Inferior parietal cortex (tissue), 1 donor: ENCODE results near the gene B2M.
A peak's percentile ranks its signal among the peaks of the same experiment; 100 is the strongest.
"Not testable (repeated sequence)": the region's sequence is repeated elsewhere in the genome, so short reads cannot be mapped to it uniquely, and the experiment has no call there.

Experiments
- DNase-seq: peaks from one replicate; pipeline ENCODE4 v3.0.0-alpha.2; 2016; ENCODE audit errors: extremely low spot score

Gene B2M

DNA sequence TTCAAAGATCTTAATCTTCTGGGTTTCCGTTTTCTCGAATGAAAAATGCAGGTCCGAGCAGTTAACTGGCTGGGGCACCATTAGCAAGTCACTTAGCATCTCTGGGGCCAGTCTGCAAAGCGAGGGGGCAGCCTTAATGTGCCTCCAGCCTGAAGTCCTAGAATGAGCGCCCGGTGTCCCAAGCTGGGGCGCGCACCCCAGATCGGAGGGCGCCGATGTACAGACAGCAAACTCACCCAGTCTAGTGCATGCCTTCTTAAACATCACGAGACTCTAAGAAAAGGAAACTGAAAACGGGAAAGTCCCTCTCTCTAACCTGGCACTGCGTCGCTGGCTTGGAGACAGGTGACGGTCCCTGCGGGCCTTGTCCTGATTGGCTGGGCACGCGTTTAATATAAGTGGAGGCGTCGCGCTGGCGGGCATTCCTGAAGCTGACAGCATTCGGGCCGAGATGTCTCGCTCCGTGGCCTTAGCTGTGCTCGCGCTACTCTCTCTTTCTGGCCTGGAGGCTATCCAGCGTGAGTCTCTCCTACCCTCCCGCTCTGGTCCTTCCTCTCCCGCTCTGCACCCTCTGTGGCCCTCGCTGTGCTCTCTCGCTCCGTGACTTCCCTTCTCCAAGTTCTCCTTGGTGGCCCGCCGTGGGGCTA lies at the start of gene B2M, which contains the start of gene PATL2:
Gene B2M, plus strand, starts transcription at position 422 of the 647 bp plus-strand sequence. Its CDS starts 30 bp downstream, at position 452.
Gene PATL2, minus strand, starts transcription at position 228 of the 647 bp plus-strand sequence. CDS start 34,833 bp downstream, outside the sequence.
- peak; percentile 97 for DNase-seq

DNA sequence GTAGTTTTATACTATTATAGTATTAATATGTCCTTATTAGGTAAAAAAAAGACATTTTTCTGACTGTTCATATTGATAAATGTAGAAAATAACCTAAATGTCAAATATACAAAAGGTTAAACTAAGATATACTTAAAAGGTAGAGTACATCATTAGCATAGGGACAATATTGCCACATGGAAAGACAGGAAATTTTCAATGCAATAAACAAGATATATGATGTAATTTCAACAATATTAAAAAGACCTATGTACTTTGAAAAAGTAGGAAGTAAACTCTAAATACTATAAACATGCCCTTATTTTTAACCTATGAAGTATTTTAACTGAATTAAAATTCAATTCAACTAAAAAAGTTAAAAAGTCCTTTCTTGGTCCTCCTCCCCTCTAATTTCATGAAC lies 49.7 kb upstream of the B2M start:
- DNase-seq = no peak

DNA sequence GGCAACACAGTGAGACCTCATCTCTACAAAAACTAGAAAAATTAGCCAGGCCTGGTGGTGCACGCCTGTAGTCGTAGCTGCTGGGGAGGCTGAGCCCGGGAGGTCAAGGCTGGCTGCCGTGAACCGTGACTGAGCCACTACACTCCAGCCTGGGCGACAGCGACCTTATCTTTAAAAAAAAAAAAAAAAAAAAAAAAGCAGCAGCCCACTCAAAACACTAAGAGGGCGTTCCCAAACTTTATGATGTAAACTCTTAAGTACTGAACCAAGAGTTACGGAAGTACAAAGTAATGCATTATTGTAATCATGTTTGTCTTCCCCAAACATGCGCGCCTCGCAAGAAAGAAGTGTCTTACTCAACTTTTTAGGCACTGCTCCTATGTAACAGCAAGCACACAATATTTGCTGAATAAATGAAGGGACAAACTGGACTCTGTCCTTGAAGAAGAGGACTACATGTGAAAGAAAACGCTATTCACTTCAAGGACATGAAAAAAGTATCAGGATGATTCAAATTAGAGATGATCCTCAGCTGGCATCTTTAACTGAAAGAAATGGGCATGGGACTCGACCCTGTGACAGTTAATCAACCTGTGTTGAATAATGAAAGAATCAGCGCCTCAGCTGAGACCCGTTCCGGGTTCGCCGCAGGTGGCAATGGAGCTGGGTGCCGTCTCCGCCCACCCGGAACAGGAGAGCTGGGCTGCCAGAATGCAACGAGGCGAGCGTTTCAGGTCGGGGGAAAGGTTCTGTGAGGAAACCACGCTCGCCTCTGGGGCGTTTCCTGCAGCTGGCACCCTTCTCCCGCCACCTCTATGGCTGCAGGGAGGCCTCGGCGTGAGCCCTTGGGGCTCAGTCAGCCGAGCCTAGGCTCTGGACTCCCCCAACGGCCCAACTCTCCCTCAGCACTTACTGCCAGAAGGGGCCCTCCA lies 48.6 kb upstream of the B2M start:
- DNase-seq = peak; percentile 43

DNA sequence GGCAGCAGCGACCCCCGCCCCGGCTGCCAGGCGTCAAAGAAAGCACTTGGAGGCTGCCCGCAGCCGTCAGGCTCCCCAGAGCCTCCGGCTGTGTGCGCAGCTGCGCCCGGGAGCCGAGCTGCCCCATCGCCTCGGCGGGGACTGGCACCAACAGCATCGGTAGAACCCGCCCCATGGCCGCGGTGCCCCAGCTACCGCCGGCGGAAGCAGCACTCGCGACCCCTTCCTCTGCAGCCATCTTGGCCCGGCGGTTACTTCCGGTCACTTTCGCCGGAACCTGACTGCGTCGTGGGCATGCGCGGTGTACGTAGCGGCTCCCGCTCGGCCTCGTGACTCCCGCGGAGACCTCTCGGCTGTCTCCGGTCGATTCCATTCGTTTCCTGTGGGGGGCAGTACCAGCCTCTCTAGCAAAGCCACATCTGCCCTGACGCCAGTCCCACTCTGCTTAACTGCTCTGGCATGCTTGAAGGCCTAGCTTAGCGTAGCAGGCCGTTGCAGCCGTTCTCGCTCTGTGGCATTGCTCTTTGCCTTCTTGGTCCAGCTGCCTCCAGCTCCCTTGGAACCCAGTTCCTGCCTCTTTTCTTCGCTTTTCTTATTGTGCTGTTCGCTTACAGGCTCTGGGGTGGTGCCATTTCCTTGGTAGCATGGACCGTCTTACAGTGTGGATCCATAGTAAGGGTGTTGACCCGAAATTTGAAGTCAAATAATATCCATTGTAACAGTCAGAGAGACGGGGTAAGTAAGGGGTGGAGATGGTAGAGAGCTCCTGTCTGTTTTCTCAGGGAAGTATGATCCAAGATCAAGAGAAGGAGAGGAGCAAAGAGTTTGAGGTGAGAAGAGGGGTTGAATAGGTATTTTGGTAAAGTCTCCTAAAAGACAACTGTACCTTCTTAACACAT lies 47.7 kb upstream of the B2M start, which contains the start of gene SPG11:
Gene SPG11, minus strand, starts transcription at position 253 of the 899 bp plus-strand sequence. Its CDS starts 15 bp downstream, at position 238.
- DNase-seq = peak; percentile 98

DNA sequence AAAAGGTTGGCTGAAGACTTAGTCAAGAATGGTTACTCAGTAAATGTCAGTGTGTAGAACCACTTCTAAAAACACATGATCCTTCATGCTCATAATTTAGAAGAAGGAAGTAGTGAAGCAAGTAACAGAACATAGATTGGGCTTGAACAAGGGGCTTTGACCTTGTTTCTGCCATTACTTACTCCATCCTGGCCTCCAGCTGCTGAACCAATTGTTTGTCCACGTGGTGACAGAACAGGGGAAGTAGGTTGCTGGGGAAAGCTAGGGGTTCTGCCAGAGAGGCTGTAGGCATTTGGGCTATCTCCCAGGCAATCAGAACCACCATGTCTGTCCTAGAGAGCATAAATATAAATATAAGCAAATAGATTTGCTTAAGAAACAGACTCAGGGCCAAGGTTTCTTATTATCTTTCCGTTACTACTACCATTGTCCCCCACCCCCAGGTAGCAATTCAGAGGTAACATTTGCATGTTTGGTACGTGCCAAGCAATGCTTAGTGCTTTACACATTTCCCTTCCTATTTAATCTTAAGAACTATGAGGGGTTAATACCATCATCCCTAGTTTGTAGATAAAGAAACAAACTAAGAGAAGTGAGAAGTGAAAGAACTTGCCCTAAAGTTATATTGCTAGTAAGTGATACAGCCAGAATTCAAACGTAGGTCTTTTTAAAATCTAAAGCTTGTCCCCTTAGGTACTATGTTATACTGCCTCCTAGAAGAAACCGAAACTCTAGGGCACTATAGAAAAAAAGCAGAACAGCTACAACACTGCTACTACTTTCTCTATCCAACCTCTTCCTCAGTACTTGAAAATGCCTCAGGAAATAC lies 44.9 kb upstream of the B2M start:
- DNase-seq = no peak

DNA sequence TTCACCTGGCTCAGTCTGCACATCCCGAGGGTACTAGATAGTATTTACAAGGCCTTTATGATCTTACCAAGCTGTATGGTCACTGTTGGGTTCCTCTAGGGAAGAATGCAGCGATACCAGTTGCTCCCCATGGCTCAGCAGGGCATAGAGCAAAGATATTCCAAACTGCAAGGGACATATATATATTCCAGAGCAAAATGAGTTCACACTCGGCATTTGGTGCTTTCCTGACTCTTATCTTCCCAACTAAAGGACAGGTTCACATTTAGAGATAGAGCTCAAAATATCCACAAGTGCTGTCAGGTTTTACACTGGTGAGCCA lies 44.3 kb upstream of the B2M start:
- DNase-seq = no peak

DNA sequence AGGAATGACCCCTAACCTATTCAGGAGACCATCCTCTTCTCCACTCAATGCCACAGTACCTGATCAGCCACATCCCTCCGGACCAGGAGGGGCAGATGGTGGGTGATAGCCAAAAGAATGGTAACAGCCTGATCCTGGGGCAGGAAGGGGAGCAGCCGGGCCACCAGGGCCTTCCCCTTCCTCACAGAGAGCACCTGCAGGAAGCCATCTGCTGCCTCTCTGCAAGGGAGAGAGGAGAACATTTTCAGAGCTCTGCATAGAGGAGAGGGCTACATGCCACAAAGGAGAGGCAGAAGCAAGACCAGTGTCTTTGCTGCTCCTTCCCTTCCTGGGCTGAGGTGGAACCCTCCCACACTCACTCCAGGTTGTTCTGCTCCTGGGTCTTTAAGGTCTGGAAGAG lies 42.4 kb upstream of the B2M start:
- DNase-seq = no peak

DNA sequence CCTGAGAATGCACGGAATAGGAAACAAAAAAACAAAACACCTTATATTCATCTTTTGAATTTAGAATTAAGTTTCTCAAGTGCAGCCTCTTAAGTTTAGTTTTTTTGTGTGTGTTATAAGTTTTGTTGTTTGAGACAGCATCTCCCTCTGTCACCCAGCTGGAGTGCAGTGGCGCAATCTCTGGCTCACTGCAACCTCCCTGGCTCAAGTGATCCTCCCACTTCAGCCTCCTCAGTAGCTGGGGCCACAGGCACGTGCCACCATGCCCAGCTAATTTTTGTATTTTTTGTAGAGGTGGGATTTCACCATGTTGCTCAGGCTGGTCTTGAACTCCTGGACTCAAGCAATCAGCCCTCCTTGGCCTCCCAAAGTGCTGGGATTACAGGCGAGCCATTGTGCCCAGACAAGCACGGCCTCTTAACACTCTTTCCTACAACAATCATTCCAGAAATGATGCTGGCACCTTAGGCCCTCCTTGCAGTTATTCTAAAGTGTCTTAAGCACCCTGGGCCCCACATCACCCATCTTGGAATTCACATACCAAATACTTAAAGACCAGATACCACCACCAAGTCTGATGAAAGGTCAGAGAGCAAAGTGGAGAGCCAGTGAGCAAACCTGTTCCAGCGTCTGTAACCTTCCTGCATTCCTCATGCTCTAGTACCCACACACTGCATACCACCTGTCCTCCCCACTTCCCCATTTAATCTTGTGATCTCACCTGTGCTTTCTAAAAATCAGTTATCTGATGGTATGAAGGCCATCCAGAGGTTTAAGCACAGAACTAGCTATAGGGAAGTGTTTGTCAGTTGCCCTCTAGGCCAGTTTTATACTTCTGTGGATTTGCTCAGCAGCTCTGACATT lies 41.0 kb upstream of the B2M start:
- DNase-seq = no peak

DNA sequence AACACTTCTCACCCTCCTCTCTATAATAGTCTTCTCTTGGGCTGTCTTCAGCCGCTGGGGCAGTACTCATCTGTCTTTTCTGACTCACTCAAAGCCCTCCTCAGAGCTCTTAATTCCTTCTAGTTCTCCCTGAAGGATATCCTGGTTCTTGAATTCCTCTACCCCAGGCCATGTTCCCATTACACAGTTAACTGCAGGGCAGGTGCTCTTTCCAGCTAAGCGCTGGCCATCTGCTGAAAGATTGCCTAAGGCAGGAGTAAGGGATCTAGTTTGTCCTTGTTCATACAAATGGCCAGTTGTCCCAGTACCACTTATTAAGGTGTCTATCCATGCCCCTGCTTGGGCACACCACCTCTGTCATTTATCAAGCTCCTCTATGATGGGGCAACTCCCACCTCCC lies 37.7 kb upstream of the B2M start:
- no peak for DNase-seq

DNA sequence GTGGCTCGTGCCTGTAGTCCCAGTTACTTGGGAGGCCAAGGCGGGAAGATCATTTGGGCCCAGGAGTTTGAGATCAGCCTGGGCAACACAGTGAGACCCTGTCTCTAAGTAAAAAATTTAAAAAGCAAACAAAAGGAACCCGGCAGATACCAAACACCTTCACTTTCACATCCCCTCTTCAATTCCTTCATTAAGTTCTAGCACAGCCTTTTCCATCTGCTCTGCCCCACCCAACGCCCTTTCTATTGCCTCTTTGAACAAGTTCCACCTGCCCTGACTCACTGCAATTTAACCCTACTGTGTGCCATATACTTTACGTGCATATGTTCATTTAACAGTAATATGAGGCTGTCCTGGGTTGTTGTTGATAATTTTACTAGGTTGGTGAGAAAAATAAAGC lies 35.4 kb upstream of the B2M start:
- DNase-seq = no peak

DNA sequence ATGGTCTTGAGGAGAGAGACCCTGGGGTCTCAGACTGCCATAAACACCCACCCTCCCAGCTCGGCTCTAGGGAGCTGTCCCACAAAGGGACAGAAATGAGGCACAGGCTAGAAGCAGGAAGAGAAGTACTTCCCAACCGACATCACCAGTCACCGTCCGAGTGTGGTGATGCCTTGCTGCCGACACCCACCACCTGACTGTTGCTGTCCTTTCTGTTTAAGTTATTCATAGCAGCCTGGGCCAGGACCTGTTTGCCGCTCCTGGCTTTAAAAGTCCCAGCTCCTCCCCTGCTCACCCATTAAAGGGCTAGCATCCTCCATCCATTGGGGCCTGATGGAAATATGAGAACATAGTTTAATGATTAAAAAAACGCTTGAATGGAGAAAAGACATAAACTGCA lies 34.6 kb upstream of the B2M start:
- DNase-seq = no peak

DNA sequence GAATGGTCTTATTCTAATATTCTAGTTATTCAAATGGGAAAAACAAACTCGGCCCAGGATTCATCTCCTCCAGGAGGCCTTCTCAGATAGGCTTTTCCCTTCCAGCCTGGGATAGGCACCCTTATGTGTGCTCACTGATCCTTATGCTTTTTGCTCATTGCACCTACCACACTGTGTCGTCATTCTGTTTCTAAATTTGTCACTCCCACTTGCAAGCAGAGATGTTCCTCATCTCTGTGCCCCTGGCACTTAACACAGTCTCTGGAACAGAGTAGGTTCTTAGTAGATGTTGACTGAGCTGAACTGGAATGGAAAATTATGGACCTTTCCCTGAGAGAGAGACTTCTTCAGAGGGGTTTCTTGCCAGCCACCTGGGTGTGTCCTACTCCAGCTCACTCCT lies 29.1 kb upstream of the B2M start:
- DNase-seq = no peak

DNA sequence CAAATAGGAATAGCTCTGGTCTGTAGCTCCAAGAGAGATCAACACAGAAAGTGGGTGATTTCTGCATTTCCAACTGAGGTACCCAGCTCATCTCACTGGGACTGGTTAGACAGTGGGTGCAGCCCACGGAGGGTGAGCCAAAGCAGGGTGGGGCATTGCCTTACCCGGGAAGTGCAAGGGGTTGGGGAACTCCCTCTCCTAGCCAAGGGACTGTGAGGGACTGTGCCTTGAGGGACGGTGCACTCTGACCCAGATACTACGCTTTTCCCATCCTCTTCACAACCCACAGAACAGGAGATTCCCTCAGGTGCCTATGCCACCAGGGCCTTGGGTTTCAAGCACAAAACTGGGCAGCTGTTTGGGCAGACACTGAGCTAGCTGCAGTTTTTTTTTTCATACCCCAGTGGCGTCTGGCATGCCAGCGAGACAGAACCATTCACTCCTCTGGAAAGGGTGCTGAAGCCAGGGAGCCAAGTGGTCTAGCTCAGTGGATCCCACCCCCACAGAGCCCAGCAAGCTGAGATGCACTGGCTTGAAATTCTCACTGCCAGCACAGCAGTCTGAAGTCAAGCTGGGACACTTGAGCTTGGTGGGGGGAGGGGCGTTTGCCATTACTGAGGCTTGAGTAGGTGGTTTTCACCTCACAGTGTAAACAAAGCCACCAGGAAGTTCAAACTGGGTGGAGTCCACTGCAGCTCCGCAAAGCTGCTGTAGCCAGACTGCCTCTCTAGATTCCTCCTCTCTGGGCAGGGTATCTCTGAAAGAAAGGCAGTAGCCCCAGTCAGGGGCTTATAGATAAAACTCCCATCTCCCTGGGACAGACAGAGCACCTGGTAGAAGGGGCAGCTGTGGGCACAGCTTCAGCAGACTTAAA lies 28.3 kb upstream of the B2M start:
- DNase-seq = not testable (repeated sequence)

DNA sequence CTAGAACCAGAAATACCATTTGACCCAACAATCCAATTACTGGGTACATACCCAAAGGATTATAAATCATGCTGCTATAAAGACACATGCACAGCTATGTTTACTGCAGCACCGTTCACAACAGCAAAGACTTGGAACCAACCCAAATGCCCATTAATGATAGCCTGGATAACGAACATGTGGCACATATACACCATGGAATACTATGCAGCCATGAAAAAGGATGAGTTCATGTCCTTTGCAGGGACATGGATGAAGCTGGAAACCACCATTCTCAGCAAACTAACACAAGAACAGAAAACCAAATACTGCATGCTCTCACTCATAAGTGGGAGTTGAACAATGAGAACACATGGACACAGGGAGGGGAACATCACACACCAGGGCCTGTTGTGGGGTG lies 22.0 kb upstream of the B2M start:
- not testable (repeated sequence) for DNase-seq

DNA sequence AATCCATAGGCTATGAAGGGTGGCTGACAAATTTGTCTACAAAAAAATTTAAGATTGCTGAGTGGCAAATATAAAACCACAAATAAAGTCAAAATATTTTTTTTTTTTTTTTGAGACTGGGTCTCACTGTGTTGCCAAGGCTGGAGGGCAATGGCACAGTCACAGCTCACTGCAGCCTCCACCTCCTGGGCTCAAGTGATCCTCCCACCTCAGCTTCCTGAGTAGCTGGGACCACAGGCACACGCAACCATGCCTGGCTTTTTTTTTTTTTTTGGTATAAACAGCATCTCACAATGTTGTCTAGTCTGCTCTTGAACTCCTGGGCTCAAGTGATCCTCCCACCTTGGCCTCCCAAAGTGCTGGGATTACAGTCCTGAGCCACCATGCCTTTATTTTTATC lies 21.1 kb upstream of the B2M start:
- DNase-seq = not testable (repeated sequence)

DNA sequence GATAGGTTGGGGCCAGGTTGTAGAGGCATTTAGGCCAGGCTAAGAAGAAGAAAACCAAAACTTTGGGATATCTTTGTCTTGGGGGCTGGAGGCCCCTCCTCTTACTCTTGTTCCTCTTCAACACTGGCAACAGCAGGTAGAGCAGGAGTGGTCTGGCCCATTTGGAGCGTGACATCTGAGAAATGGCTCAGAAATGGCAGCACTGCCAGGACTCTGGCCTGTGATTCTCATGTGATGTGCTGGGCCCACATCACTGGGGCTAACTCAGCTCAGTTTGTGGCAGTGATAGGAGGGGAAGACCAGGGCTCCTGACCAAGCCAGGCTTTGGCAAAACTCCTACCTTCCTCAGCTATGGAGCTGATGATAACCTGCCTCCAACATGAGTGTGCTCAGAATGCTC lies 18.7 kb upstream of the B2M start:
- DNase-seq = no peak

DNA sequence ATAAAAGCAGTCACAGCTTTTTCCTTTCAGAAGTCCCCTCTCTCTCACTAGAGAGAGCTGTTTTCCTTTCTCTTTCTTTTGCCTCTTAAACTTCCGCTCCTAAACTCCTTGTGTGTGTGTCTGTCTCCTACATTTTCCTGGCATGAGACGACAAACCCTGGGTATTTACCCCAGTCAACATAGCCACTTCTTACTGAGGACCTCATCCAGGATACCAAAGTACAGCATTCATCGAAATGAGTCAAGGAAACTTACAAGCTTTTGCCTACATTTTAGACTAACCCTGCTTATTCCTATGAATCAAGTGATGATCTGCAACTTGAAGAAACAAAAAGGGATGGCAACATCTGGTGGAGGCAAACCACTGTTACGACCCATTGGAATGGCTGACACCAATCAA lies 16.9 kb upstream of the B2M start:
- DNase-seq = no peak

DNA sequence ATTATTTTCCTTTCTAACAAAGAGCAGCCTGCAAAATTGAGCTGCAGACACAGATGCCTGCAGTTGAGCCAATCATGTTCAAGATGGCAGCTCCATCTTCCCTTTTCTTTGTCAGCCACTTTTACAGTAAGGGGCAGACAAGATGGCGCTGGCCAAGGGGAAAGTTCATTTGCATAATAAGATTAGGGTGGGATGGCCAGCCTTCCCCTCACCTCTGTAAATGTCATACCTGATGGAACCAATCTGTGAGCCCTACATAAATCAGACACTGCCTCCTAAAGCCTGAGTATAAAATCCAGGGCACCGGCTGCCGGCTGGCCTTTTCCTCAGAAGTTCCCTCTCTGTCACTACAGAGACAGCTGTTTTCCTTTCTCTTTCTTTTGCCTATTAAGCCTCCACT lies 16.0 kb upstream of the B2M start:
- DNase-seq = no peak

DNA sequence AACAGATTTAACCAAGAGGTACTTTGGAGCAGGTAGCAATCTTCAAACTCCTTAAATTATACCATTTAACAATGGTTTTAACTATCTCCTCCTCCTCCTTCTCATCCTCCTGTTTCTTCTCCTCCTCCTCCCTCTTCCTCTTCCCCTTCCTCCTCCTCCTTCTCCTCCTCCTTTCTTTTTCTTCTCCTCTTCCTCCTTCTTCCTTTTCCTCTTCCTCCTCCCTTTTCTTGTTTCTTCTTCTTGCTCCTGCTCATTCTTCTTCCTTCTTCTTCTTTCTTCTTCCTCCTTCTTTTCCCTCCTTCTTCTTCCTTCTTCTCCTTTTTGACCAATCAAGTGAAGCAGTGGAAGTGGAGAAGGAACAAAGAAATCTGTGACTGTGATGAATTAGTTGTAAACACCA lies 14.3 kb upstream of the B2M start:
- no peak for DNase-seq
